Measurements from ENCODE around the gene LRRN3.

- TF ChIP-seq CTCF (conservative IDR thresholded peaks at IDR 0.05; ENCODE audit: low read depth, low read length) (no peak), RAD21 (IDR thresholded peaks at IDR 0.05; ENCODE audit: low read length) (no peak), RCOR1 (IDR thresholded peaks at IDR 0.05; ENCODE audit: insufficient replicate concordance, low read length) (no peak), NFE2L2 (IDR thresholded peaks at IDR 0.05; ENCODE audit: low read depth, low read length) (no peak), BHLHE40 (IDR thresholded peaks at IDR 0.05; ENCODE audit: low read depth, low read length) (no peak), CEBPB (IDR thresholded peaks at IDR 0.05; ENCODE audit: low read depth, low read length) (no peak), CHD1 (IDR thresholded peaks at IDR 0.05; ENCODE audit: low read depth, low read length) (no peak)
These were observed 47.7 kb downstream of the LRRN3 start for GRCh38 chr7:111138586-111138985.
